ENCODE data around the gene PCGF6. TPM values are rescaled to one million over a fixed set of nuclear protein-coding genes. Genes with fewer than 3 reads are reported as not detected.
A peak's percentile ranks its signal among the peaks of the same experiment; 100 is the strongest.

Gene PCGF6
- total RNA-seq, 4 donors from 2014 or later: 5.8 to 10.8 (median 9.6) TPM

GRCh38 chr10:103350175-103350516 lies 794 bp downstream of the PCGF6 start:
- Histone ChIP-seq H3K4me3 (replicated peaks in 1 of 3) (peak overlapping the region; percentile 47 to 90 (median 80)), H3K9me3 (no peaks in the 10 kb centered on the region), H3K27me3 (no peaks in the 10 kb centered on the region), H3K27ac (peak overlapping the region in 2 of 3 donors; percentile 85 to 87), H3K36me3 (peaks cover 7 to 21% of the 10 kb centered on the region in 2 donors), H3K4me1 (no peaks in the 10 kb centered on the region)
- no peak for DNase-seq
- TF ChIP-seq, protein P1, sequence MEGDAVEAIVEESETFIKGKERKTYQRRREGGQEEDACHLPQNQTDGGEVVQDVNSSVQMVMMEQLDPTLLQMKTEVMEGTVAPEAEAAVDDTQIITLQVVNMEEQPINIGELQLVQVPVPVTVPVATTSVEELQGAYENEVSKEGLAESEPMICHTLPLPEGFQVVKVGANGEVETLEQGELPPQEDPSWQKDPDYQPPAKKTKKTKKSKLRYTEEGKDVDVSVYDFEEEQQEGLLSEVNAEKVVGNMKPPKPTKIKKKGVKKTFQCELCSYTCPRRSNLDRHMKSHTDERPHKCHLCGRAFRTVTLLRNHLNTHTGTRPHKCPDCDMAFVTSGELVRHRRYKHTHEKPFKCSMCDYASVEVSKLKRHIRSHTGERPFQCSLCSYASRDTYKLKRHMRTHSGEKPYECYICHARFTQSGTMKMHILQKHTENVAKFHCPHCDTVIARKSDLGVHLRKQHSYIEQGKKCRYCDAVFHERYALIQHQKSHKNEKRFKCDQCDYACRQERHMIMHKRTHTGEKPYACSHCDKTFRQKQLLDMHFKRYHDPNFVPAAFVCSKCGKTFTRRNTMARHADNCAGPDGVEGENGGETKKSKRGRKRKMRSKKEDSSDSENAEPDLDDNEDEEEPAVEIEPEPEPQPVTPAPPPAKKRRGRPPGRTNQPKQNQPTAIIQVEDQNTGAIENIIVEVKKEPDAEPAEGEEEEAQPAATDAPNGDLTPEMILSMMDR (IDR thresholded peaks at IDR 0.05): no peak
- TF ChIP-seq POLR2A (IDR thresholded peaks at IDR 0.05): no peak
- intact Hi-C loops (cut with DNase I): no loop called here
- WGBS, 2 donors: 47 to 58% methylated on average over 16 of the region's 16 CpGs

DNA sequence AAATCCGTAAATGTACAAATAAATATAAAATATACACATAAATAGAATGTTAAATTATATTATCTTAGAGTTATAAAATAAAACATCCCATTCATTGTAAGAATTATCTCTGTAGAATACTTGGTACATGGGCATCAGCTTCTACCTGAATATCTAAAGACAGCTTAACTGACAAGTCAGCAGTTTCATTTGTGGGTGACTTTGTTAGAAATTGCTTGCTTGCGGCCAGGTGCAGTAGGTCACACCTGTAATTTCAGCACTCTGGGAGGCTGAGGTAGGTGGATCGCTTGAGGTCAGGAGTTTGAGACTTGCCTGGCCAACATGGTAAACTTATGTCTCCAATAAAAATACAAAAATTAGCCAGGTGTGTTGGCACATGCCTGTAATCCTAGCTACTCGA lies 14.6 kb downstream of the PCGF6 start:
- intact Hi-C loops (cut with DNase I): no loop called here
- TF ChIP-seq, protein P1 (IDR thresholded peaks at IDR 0.05): no peak
- no peak for TF ChIP-seq POLR2A (IDR thresholded peaks at IDR 0.05)
- 95 to 96% methylated on average over 4 of the region's 4 CpGs for WGBS, 2 donors
- no peaks in the 10 kb centered on the region for H3K4me1 ChIP-seq
- H3K27me3 ChIP-seq: no peaks in the 10 kb centered on the region
- no peak for DNase-seq
- H3K9me3 ChIP-seq: no peaks in the 10 kb centered on the region
- peaks cover 6 to 8% of the 10 kb centered on the region in 2 donors for H3K36me3 ChIP-seq
- no peak overlapping the region for H3K4me3 ChIP-seq (replicated peaks in 1 of 3)
- H3K27ac ChIP-seq: no peak overlapping the region

GRCh38 chr10:103334567-103334966 lies 16.4 kb downstream of the PCGF6 start:
- H3K4me3 ChIP-seq (replicated peaks in 1 of 3): no peak overlapping the region
- intact Hi-C loops (cut with DNase I): no loop called here
- H3K4me1 ChIP-seq: no peaks in the 10 kb centered on the region
- no peaks in the 10 kb centered on the region for H3K9me3 ChIP-seq
- no peak for TF ChIP-seq POLR2A (IDR thresholded peaks at IDR 0.05)
- TF ChIP-seq, protein P1 (IDR thresholded peaks at IDR 0.05): no peak
- H3K27me3 ChIP-seq: no peaks in the 10 kb centered on the region
- no peak overlapping the region for H3K27ac ChIP-seq
- peaks cover 8 to 10% of the 10 kb centered on the region in 2 donors for H3K36me3 ChIP-seq
- no peak for DNase-seq

DNA sequence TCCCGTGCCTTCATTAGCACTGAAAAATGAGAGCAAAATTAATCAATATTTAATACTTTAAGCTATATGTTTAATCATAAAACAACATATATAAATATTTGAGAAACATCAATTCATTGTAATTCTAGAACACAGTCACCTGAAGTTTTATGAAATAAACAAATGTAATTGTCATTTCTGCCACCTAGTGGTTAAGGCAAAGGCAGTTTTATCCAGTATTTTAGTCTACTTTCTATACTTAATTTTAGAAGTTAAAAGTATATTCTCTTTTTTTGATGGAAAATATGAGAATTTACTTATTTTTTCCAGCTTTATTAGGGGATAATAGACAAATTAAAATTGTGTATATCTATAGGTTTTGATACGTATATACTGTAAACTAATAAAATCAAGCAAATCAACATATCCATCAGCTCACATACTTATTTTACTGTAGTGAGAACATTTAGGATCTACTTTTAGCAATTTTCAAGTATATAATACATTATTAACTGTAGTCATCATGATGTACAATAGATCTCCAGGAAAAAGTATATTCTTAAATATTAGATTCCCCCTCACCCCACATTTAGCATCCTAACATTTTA lies 16.9 kb downstream of the PCGF6 start:
- no peak for TF ChIP-seq POLR2A (IDR thresholded peaks at IDR 0.05)
- TF ChIP-seq, protein P1 (IDR thresholded peaks at IDR 0.05): peak in 5 of 6 experiments; percentile 28 to 59 (median 44)

GRCh38 chr10:103327906-103328305 lies 23.0 kb downstream of the PCGF6 start:
- no peaks in the 10 kb centered on the region for H3K4me1 ChIP-seq
- no peak overlapping the region for H3K4me3 ChIP-seq (replicated peaks in 1 of 3)
- peaks cover 16 to 25% of the 10 kb centered on the region in 2 donors for H3K36me3 ChIP-seq
- intact Hi-C loops (cut with DNase I): no loop called here
- no peaks in the 10 kb centered on the region for H3K27me3 ChIP-seq
- no peaks in the 10 kb centered on the region for H3K9me3 ChIP-seq
- WGBS, 2 donors: 93 to 95% methylated on average over 7 of the region's 7 CpGs
- no peak for TF ChIP-seq POLR2A (IDR thresholded peaks at IDR 0.05)
- TF ChIP-seq, protein P1 (IDR thresholded peaks at IDR 0.05): no peak
- no peak for DNase-seq
- H3K27ac ChIP-seq: no peak overlapping the region

More for the DNA sequence above, 16.9 kb downstream of the PCGF6 start:
- Histone ChIP-seq H3K36me3 (peaks cover 7 to 8% of the 10 kb centered on the region in 2 donors), H3K27ac (no peak overlapping the region), H3K27me3 (no peaks in the 10 kb centered on the region), H3K4me3 (replicated peaks in 1 of 3) (no peak overlapping the region), H3K4me1 (no peaks in the 10 kb centered on the region), H3K9me3 (no peaks in the 10 kb centered on the region)
- intact Hi-C loops (cut with DNase I): no loop called here
- DNase-seq: no peak
- WGBS, 2 donors: 91 to 92% methylated on average over 2 of the region's 2 CpGs
